Heart left ventricle (tissue), 13 donors: ENCODE results near the gene GRK5.

Source experiments
- POLR2A ChIP-seq, 2 donors: fragments of 450-650 bp; IDR thresholded peaks; one replicate each; pipeline ENCODE4 v1.6.1; 2017; ENCODE audit warnings: antibody characterized with exemption in 2 of 2, mild to moderate bottlenecking in 2 of 2, moderate library complexity in 2 of 2
- TF ChIP-seq, protein P1 (sequence below), 12 donors: fragments of 200-600 bp; sonication (generic) in 4 of 12; IDR thresholded peaks; one replicate each; pipeline versions ENCODE4 v1.5.0 to v1.8.0; 2018 to 2022; ENCODE audit warnings: antibody characterized with exemption in 12 of 12, mild to moderate bottlenecking in 5 of 12
- donor health status: ischemic (EF 13 %, LVEDD 7.1; RV severe dilation, severe dysfunction).
- donor health status: DM: no; HTN: yes; CAD: no.
- donor health status: DM: no; HTN: no; CAD: no.
- donor health status: ischemic (EF 25% LVEDD 6.9; RV normal size, moderate dysfunction).
- donor health status: ischemic (EF 25% LVEDD 5.7; RV mildly dilated, moderate dysfunction).
- donor health status: ischemic (EF 35%, LVEDD 5.7; RV mildly dilated, moderate dysfunction).
- donor health status: nonischemic (EF 11% LVEDD 7.7; RV severe dilation, severe dysfunction).
- donor health status: DM: yes; HTN: yes; CAD: no.
- donor health status: PGD.
- donor health status: ischemic (EF 29% LVEDD 5.4; RV normal size, mild dysfunction).
- donor health status: nonischemic (EF 23%, LVEDD 6.1; RV moderate dilation, normal function).

- TF ChIP-seq, protein P1, sequence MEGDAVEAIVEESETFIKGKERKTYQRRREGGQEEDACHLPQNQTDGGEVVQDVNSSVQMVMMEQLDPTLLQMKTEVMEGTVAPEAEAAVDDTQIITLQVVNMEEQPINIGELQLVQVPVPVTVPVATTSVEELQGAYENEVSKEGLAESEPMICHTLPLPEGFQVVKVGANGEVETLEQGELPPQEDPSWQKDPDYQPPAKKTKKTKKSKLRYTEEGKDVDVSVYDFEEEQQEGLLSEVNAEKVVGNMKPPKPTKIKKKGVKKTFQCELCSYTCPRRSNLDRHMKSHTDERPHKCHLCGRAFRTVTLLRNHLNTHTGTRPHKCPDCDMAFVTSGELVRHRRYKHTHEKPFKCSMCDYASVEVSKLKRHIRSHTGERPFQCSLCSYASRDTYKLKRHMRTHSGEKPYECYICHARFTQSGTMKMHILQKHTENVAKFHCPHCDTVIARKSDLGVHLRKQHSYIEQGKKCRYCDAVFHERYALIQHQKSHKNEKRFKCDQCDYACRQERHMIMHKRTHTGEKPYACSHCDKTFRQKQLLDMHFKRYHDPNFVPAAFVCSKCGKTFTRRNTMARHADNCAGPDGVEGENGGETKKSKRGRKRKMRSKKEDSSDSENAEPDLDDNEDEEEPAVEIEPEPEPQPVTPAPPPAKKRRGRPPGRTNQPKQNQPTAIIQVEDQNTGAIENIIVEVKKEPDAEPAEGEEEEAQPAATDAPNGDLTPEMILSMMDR (IDR thresholded peaks at IDR 0.05): no peak
- TF ChIP-seq POLR2A (IDR thresholded peaks at IDR 0.05): no peak
These were observed 206.2 kb downstream of the GRK5 start for GRCh38 chr10:119413471-119414080.
